ENCODE measurements around the gene FOXN3.

FOXN3 gene

GRCh38 chr14:89239023-89239422 is 178.0 kb downstream of the FOXN3 start:
- no peak for DNase-seq (ENCODE audit: low read depth in 4 of 4, low spot score in 1 of 4)

GRCh38 chr14:89237921-89238529 is 179.0 kb downstream of the FOXN3 start:
- no peak for DNase-seq (ENCODE audit: low read depth in 4 of 4, low spot score in 1 of 4)

DNA sequence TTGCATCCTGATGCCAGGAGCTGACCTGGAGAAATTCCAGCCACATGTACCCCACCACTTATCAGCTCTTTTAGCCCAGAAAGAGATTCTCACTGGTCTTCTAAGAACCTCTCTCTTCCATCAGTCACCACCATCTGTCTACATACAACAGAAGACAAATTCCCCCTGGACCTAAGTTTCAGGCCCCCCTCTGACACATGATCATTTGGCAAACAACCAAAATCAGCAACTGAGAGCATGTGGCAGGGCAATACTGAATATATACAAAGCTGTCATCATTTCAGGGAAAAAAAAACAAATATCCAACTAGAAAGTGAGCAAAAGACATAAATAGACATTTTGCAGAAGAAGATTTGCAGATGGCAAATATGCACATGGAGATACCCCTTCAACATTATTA is 180.2 kb downstream of the FOXN3 start:
- DNase-seq (ENCODE audit: low read depth in 4 of 4, low spot score in 1 of 4) = no peak

DNA sequence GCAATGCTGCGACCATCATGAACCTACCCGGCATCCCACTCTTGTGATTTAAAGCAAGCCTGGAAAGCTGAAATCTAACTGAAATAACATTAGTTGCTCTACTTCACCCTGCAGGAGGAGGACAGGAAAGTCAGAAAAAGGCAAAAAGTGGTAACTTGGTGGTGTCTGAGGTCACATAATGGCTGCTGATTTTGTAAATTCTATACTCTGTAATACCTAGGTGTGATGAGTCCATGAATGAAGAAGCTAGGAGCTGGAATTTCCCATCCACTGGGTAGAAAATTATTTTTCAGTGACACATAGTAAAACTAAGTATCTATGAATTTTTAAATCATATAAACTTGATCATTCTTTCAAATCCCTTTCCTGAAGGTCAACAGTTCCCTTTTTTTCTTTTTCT is 183.8 kb downstream of the FOXN3 start:
- DNase-seq (ENCODE audit: low read depth in 4 of 4, low spot score in 1 of 4) = no peak

GRCh38 chr14:89232265-89233070 is 184.6 kb downstream of the FOXN3 start:
- no peak for DNase-seq (ENCODE audit: low read depth in 4 of 4, low spot score in 1 of 4)

DNA sequence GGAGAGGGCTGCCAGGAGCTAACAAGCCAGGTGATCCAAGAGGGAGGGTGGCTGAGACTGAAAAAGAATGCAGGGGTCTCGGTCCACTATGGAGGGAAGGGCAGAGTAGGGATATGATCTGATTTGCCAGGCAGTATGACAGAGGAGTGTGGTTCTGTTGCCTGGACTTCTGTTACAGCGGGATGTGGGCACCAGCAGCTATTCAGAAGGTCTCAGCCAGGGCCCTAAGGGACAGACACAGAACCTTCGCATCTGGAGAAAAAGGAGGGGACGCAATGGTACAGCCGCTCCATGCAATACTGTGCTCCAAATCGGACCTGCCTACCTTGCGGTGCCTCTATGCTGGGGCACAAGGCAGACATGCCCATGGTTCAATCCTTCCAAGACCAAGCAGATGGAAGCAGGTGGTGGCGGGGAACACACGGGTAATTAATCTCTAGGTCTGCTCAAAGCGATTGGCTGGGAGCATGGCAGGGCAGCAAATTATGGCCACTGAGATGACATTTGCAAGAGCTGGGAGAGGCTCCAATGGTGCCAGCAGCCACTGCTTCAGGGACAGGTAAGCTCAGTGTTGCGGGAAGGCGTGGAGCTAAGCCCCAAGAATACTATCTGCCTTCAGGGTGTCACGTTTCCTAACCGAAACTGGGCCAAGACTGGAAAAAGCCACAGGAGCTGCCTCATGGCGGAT is 185.5 kb downstream of the FOXN3 start:
- no peak for DNase-seq (ENCODE audit: low read depth in 4 of 4, low spot score in 1 of 4)

- DNase-seq (ENCODE audit: low read depth in 4 of 4, low spot score in 1 of 4) = no peak
These were observed 188.0 kb downstream of the FOXN3 start for GRCh38 chr14:89228921-89229639.

DNA sequence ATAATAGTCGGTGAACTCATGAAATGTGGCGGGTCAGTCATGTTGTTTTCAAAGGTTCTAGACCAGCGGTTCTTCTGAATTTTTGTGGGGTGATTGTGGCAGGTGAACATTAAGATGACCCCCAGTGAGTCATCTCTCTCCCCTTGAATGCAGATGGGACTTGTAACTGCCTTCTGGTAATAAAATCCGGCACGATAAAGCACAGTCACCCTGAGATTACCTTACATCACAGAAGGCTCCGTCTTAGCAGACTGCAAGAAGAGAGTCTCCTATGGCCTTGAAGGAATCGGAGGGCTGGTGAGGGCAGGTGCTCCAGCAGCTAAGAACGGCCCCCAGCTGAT is 189.6 kb downstream of the FOXN3 start:
- no peak for DNase-seq (ENCODE audit: low read depth in 4 of 4, low spot score in 1 of 4)

DNA sequence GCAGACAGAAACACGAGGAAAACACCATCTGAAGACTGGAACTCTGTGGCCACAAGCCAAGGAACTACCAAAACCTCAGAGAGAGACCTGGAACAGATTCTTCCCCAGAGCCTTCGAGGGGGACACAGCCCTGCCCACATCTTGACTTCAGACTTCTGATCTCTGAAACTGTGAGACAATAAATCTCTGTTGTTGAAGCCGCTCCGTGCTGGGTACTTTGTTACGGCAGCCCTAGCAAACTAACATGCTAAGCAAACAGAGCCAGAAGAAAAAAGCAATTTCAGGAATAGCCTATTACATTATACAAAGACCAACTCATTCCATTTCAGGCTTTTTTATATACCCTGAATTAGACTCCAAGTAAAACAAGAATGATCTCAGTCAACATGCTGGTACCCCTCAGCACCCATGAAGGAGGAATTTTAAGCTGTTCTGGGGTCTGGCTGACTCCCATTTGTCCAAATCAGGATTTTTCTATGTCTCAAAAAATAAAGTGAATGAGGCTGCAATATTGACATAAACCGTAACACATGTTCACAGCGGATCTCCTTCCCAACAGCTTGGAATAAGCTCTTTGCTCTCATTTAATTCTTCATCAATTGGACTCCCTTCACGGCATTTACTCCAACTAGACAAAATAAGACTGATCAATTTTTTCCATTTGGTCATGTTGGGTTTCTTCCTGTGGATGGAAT is 190.1 kb downstream of the FOXN3 start:
- DNase-seq (ENCODE audit: low read depth in 4 of 4, low spot score in 1 of 4) = no peak

DNA sequence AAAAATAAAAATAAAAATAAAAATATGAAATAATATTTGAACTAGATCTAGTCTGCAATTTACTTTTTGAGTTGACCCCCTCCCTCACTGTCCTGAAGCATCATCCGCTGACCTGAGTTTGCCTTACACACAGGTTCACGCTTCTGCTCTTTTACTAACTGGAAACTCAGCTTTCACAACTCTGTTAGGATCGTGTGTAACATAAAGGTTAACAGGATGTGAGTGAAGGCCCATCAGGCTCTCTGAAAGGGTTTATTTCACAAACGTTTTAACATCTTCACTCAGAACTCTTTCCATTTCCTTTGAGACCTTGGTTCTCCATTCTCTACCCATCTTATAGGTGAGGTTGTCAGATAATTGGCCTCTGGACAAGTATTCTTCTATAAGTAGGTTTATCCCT is 191.4 kb downstream of the FOXN3 start:
- DNase-seq (ENCODE audit: low read depth in 4 of 4, low spot score in 1 of 4) = no peak

GRCh38 chr14:89221109-89221810 is 195.8 kb downstream of the FOXN3 start:
- no peak for DNase-seq (ENCODE audit: low read depth in 4 of 4, low spot score in 1 of 4)

GRCh38 chr14:89219051-89219450 is 198.0 kb downstream of the FOXN3 start:
- no peak for DNase-seq (ENCODE audit: low read depth in 4 of 4, low spot score in 1 of 4)

GRCh38 chr14:89217891-89218290 is 199.1 kb downstream of the FOXN3 start:
- no peak for DNase-seq (ENCODE audit: low read depth in 4 of 4, low spot score in 1 of 4)

DNA sequence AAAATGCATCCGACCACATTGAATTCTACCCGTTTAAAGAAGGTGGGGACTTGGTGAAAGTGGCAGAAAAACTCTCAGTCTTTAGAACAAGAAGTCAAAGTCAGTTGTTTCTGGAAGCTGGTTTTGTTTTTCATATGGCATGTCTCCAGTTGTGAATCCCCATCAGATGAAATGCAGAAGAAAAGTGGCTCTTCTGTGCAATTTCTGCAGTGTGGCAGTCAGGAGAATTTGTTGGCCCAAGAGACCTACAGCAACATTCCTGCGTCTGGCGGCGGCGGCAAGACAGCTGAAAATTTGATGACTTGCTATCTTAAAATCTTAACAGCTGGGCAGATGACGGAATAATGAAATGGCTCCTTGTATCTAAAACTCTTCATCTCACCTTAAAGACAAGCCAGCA is 201.5 kb downstream of the FOXN3 start:
- no peak for DNase-seq (ENCODE audit: low read depth in 4 of 4, low spot score in 1 of 4)

GRCh38 chr14:89215114-89215513 is 201.9 kb downstream of the FOXN3 start:
- no peak for DNase-seq (ENCODE audit: low read depth in 4 of 4, low spot score in 1 of 4)

GRCh38 chr14:89214221-89214965 is 202.6 kb downstream of the FOXN3 start:
- DNase-seq (ENCODE audit: low read depth in 4 of 4, low spot score in 1 of 4) = no peak

DNA sequence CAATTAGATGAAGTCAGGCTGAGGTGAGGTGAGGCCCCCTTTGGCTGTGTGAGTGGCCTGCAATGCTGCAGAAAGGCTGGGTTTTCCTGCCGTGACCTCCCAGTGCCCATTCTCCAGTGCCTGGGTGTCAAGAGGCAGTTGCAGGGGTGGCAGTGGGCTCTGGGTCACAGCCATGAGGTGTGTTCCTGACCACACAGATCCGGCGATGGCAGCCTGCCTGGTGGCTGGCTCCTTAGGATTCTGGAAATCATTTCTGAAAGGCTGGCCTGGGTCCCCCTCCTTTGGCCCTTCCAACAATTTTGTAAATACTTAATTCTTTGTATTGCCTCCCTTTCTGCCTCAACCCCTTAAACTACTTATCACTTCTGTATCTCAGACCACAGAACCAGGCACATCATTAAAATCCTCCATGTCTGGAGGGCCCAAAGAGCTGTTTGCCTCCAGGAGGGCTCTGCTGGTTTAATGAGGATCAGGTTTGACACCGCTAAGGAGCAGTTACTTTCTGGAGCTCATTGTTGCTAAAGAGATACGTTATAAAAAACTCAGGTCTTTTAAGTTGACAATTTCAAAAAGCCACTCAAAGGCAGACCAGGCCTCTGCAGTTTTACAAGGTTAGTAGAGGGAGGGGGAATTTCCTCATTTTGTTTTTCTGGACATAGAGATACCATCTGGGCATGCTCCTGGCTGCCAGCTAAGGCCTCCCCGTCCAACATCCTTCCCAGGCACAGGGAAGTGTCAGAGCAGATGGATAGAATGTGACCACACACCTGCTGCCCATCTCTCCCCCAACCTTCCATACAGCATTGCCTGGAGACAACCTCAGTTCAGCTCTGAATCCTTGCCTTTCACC is 204.4 kb downstream of the FOXN3 start:
- no peak for DNase-seq (ENCODE audit: low read depth in 4 of 4, low spot score in 1 of 4)

GRCh38 chr14:89209558-89209957 is 207.5 kb downstream of the FOXN3 start:
- no peak for DNase-seq (ENCODE audit: low read depth in 4 of 4, low spot score in 1 of 4)

DNA sequence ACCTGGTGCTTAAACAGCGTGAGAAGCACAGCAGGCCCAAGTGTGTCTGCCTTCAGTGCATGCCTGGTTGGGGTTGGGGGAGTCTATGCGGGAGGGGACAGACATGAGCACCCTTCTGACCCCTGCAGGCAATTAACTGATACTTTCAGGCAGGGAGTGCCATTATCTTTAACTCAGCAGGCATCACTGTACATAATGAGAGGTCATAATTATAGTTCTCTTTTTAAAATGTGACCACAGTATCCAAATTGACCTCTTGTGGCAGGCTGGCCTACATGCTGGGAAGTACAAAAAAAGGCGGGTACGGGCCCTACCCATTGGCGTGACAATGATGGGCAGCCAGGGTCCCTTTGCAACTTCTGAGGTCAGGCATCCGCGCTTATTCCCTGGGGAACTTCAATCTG is 209.1 kb downstream of the FOXN3 start:
- DNase-seq (ENCODE audit: low read depth in 4 of 4, low spot score in 1 of 4) = no peak

Measured in stimulated activated CD4-positive, alpha-beta T cell treated with anti-CD3 and anti-CD28 coated beads, Interleukin-1b, Interleukin-23, amount 100 ng/mL, for 24 hours (primary cell).